Loucy (cell line): Measurements from ENCODE around the gene SLC1A1.

Source experiments
- EZH2phosphoT487 ChIP-seq: fragments of 200-600 bp; IDR thresholded peaks from 2 replicates; pipeline ENCODE4 v1.6.1; 2018; ENCODE audit warnings: antibody characterized with exemption, mild to moderate bottlenecking, moderate library complexity, borderline replicate concordance
- TF ChIP-seq, protein P1 (sequence below): fragments of 200-600 bp; sonication (generic); conservative IDR thresholded peaks from 2 replicates; pipeline ENCODE4 v1.5.1; 2014; ENCODE audit warnings: mild to moderate bottlenecking, antibody characterized with exemption, low read length

GRCh38 chr9:4583001-4583400, 92.7 kb downstream of the SLC1A1 start:
- TF ChIP-seq, protein P1, sequence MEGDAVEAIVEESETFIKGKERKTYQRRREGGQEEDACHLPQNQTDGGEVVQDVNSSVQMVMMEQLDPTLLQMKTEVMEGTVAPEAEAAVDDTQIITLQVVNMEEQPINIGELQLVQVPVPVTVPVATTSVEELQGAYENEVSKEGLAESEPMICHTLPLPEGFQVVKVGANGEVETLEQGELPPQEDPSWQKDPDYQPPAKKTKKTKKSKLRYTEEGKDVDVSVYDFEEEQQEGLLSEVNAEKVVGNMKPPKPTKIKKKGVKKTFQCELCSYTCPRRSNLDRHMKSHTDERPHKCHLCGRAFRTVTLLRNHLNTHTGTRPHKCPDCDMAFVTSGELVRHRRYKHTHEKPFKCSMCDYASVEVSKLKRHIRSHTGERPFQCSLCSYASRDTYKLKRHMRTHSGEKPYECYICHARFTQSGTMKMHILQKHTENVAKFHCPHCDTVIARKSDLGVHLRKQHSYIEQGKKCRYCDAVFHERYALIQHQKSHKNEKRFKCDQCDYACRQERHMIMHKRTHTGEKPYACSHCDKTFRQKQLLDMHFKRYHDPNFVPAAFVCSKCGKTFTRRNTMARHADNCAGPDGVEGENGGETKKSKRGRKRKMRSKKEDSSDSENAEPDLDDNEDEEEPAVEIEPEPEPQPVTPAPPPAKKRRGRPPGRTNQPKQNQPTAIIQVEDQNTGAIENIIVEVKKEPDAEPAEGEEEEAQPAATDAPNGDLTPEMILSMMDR: no peak
- no peak for TF ChIP-seq EZH2phosphoT487
